Esophagus muscularis mucosa (tissue), 3 donors: ENCODE results near the gene PABPC3.

Experiments
- CTCF ChIP-seq, 3 experiments: fragments of 200-600 bp in 2 of 3; fragments of 450-650 bp in 1 of 3; sonication (generic) in 2 of 3; IDR thresholded peaks; one replicate each; pipeline ENCODE4 v1.5.1; 2017 to 2019; ENCODE audit warnings: antibody characterized with exemption in 3 of 3, mild to moderate bottlenecking in 2 of 3, moderate library complexity in 1 of 3
- POLR2A ChIP-seq: fragments of 450-650 bp; IDR thresholded peaks from one replicate; pipeline ENCODE4 v1.6.1; 2017; ENCODE audit warnings: antibody characterized with exemption, moderate library complexity, mild to moderate bottlenecking, low read depth
- POLR2AphosphoS5 ChIP-seq, 2 donors: sonication (generic); formaldehyde crosslinking; IDR thresholded peaks; one replicate each; pipeline ENCODE4 v1.6.1; 2017; ENCODE audit warnings: antibody characterized with exemption in 2 of 2

GRCh38 chr13:25110956-25111584 is 15.1 kb downstream of the PABPC3 start:
- TF ChIP-seq CTCF (IDR thresholded peaks at IDR 0.05): no peak
- no peak for TF ChIP-seq POLR2A
- TF ChIP-seq POLR2AphosphoS5 (IDR thresholded peaks at IDR 0.05): no peak
